Activated naive CD4-positive, alpha-beta T cell (primary cell): Measurements from ENCODE around the gene ZNF316.
"Not testable (repeated sequence)": the region's sequence is repeated elsewhere in the genome, so short reads cannot be mapped to it uniquely, and the experiment has no call there.

Experiments used
- DNase-seq, 4 experiments: peaks; one replicate each; lab custom pipeline; 2025; lab: John Stamatoyannopoulos, UW

Gene ZNF316

DNA sequence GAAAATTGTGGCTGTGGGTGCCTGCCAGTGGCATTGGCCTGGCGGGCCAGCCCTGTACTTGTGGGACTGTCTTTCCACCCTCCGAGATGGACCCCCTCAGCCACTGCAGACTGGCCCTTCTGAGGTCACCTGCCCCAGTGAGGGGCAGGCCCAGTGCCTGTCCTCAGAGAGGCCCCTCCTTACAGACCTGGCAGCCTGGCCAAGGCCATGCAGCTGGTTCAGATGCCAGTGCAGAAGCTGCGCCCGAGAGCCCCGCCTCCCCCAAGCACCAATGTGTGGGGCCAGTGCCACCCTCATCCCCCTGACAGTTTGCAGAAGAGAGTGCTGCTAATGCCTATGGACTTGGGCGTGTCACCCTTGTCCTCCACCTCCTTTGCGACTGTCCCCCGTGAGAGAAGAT, 10.0 kb downstream of the ZNF316 start:
- no peak for DNase-seq

DNA sequence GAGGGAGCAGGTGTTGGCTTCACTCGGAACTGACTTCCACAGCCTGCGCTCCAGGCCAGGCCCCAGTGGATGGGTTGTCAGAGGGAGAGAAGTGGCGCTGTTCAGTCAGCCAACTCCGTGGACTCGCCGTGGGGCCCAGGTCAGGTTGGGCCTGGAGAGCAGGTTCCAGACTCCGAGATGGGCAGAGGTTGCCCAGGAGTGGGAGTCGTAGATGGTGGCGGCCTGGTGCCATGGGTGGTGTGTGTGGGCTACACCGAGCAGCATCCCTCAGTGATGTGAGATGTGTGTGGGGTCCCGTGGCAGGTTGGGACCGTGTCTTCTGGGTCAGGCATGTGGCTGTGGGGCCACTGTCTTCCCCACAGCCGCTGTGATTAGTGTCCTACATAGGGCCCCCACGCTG, 10.4 kb downstream of the ZNF316 start:
- DNase-seq = no peak

DNA sequence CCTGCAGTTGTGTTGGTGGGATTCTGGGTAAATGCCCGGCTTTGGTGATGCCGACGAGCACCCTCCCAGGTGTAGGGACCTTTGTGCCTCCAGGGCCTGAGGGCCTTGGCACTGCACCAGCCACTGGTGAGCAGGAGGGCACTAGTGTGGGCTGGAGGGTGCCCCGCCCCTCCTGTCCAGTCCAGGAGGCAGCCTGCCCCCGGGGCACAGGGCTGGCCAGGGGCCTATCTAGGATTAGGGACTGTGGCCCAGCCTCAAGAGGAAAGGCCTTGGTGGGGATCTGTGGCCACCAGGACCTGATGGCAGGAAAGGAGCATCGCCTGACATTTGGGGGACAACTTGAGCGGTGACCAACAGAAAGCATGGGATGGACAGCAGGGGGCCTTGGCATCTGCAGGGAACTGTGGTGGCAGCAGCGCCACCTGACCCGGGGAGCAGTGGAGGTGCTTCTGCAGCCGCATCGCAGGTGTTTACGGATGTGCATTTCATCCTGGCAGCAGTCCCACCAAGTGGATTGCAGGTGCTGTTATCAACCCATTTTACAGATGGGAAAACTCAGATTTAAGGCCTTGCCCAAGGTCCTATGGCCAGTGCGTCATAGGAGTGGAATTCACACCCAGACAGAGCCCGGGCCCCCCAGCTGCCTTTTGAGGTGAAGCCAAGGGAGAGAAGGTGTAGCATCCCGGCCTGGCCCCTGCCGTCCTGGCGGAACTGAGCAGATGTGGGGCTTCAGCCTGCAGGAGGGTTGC, 11.1 kb downstream of the ZNF316 start:
- DNase-seq = no peak

- no peak for DNase-seq
Measured at GRCh38 chr7:6648815-6649104, 11.6 kb downstream of the ZNF316 start.

- DNase-seq = no peak
Measured at GRCh38 chr7:6649241-6649961, 12.3 kb downstream of the ZNF316 start.

DNA sequence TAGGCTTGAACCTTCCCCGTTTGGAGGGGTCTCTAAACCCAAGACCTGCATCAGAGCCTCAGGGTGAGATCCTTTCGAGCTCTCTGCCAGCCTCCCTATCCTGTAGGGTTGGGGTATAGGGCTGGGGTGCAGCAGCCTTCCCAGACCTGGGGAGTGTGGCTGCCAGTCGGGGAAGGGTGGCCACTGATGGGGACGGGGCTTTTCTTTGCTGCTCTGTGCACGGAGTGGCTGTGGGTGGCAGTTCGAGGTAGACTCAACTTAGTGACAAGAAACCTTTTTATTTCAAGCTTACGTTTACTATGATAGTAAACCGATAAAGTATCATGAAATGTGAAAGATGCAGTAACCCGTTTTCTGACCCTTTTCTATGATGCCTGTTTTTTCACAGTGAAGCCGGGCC, 13.0 kb downstream of the ZNF316 start:
- DNase-seq = no peak

GRCh38 chr7:6650521-6651011, 13.4 kb downstream of the ZNF316 start:
- no peak for DNase-seq

DNA sequence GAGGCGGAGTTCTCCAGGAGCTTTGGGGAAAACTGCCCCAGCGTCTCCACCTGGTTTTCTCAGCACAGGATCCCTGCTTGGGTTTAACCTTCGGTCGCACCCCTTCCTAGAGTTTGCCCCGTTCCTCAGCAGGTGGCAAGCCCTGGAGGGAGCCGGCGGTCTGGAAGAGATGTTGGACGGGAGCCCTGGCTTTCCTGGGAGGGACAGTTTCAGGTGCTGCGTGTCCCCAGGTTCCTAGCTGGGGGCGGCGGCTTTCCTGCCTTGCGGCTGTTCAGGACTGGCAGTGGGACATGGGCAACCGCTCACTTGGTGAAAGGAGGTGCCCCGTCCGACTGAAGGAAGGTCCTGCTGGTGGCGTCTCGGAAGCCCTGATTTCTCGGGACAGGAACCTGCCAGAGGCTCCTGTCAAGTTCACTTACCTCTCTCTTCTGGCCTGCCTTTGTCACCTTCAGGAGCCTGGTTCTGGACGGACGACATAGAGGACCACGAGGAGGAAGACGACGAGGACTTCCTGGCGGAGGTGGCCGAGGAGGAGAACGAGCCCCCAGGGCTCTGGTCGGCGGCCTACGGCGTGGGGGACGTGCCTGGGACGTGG, 14.8 kb downstream of the ZNF316 start:
- no peak for DNase-seq

DNA sequence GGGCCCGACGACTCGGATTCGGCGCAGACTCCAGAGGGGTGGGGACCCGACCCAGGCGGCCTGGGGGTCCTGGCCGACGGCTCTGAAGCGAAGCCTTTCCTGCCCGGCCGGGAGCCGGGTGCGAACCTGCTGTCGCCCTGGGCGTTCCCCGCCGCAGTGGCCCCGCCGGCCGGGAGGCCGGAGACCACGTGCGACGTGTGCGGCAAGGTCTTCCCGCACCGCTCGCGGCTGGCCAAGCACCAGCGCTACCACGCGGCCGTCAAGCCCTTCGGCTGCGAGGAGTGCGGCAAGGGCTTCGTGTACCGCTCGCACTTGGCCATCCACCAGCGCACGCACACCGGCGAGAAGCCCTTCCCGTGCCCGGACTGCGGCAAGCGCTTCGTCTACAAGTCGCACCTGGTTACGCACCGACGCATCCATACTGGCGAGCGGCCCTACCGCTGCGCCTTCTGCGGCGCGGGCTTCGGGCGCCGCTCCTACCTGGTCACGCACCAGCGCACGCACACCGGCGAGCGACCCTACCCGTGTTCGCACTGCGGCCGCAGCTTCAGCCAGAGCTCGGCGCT, 15.4 kb downstream of the ZNF316 start:
- DNase-seq = no peak

DNA sequence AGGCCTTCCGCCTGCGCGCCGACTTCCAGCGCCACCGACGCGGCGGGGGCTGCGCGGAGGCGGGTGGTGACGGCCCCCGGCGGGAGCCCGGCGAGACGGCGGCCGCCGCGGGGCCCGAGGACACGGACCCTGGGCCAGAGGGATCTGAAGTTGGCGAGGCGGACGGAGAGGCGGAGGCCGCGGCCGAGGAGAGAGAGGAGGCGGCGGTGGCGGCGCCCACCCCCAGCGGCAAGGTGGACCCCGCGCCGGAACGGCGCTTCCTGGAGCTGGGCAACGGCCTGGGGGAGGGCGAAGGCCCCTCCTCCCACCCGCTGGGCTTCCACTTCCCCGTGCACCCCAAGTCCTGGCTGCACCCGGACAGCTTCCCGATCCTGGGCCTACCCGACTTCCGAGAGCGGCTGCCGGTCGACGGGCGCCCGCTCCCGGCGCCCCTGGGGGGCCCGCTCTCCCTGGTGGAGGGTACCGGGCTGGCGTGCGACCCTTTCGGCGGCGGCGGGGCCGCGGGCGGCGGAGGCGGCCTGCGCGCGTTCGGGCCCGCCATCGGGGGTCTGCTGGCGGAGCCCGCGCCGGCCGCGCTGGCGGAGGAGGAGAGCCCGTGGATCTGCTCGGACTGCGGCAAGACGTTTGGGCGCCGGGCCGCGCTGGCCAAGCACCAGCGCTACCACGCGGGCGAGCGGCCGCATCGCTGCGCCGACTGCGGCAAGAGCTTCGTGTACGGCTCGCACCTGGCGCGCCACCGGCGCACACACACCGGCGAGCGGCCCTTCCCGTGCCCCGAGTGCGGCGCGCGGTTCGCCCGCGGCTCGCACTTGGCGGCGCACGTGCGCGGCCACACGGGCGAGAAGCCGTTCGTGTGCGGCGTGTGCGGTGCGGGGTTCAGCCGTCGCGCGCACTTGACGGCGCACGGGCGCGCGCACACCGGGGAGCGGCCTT, 16.2 kb downstream of the ZNF316 start:
- no peak for DNase-seq

GRCh38 chr7:6654113-6654841, 17.2 kb downstream of the ZNF316 start:
- DNase-seq = no peak

GRCh38 chr7:6654842-6655610, 17.9 kb downstream of the ZNF316 start:
- DNase-seq = no peak

GRCh38 chr7:6655636-6656385, 18.7 kb downstream of the ZNF316 start:
- no peak for DNase-seq

GRCh38 chr7:6656413-6656812, 19.3 kb downstream of the ZNF316 start:
- no peak for DNase-seq

DNA sequence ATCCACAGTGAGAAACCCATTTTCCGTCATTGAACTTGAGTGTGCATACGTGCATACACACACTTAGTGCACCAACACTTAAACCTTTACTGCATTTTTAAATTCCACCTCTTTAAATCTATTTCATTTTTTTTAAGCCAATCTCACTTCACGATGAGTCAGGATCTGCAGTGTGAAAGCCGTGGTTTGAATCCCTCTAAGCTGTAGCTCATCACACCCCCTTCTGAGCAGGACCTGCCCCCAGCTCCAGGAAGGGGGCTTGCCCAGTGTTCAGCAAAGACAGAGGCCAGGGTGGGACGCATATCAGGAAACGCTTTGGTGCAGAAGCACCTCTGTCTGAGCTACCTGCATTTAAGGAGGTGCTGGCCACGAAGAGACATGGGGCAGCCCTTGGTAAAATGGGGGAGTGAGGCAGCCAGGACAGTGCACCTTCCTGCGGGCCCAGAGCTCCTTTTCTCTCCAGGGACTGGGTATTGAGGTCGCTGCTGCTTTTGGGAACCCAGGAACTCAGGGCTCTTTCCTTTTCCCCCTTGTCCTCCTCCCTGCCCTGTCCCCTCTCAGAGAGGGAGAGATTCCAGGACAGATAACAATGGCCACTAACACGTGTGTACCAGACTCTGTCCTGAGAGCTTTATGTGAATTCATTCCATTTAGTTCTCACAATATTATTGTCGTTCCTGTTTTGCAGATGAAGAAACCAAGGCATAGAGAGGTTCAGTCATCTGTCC, 21.7 kb downstream of the ZNF316 start:
- no peak for DNase-seq

DNA sequence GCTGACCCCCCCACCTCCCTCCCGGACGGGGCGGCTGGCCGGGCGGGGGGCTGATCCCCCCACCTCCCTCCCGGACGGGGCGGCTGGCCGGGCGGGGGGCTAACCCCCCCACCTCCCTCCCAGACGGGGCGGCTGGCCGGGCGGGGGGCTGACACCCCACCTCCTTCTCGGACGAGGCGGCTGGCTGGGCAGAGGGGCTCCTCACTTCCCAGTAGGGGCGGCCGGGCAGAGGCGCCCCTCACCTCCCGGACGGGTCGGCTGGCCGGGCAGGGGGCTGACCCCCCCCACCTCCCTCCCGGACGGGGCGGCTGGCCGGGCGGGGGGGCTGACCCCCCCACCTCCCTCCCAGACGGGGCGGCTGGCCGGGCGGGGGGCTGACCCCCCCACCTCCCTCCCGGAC, 33.7 kb downstream of the ZNF316 start:
- not testable (repeated sequence) for DNase-seq

GRCh38 chr7:6675807-6676405, 38.8 kb downstream of the ZNF316 start:
- DNase-seq = no peak

GRCh38 chr7:6680146-6680545, 43.0 kb downstream of the ZNF316 start:
- no peak for DNase-seq

DNA sequence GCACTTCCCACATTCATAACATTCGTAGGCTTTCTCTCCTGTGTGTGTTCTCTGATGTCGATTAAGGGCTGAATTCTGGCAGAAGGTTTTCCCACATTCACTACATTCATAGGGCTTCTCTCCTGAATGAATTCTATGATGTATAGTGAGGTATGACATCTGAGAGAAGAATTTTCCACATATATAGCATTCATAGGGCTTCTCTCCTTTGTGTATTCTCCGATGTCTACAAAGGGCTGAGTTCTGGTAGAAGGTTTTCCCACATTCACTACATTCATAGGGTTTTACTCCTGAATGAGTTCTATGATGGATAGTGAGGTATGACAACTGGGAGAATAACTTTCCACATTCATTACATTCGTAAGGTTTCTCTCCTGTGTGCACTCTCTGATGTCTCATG, 54.0 kb downstream of the ZNF316 start:
- no peak for DNase-seq
